ENCODE results near the gene COL9A3.

The COL9A3 gene

DNA sequence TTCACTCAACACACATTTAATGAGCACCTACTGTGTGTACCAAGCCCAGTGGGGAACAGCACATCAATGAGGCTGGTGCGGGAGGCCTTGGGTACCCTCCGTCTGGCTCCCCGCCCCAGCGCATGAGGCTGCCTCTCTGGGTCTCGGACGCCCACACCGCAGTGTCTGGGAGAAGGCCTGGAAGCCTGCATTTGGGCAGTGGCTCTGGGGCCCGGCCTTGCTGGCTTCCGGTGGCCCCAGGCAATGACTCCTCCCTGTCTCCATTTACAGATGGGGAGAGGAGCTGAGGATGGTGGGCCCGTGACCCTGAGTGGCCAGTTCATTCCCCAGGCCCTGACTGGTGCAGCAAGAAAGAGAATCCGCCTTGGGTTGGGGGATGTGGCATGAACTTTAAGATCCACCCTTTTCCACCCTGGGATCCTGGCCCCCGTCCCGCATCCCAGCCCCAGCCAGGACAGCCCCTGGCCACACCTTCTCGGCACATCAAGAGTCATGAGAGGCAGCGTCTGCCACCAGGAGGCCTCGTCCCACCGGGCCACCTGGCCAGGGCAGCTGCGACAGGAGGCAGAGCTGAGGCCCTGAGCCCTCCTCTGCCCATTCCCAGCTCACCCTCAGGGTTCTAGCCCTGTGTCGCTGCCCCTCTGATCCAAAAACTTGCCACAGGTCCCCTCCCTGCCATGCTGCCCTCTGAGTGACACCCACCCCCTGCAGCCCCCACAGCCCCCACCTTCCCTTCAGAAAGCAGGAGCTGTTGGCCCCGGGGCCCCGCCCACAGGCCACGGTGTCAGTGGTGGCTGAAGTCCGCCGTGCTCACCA lies 38.0 kb upstream of the COL9A3 start:
- DNase-seq (ENCODE audit: extremely low read depth in 1 of 2, low read depth in 1 of 2) = no peak

DNA sequence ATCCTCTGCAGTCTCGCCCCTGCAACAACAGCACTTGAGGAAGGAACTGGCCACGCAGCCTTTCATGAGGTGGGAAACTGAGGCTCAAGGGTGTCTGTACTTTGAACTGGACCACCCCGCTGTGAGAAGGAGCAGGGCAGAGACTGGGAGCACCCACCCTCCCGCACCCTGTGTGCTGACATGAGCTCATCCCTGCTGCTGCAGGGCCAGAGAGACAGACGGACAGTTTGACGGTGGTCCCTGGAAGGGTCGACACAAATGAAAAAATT lies 37.5 kb upstream of the COL9A3 start:
- no peak for DNase-seq (ENCODE audit: extremely low read depth in 1 of 2, low read depth in 1 of 2)

DNA sequence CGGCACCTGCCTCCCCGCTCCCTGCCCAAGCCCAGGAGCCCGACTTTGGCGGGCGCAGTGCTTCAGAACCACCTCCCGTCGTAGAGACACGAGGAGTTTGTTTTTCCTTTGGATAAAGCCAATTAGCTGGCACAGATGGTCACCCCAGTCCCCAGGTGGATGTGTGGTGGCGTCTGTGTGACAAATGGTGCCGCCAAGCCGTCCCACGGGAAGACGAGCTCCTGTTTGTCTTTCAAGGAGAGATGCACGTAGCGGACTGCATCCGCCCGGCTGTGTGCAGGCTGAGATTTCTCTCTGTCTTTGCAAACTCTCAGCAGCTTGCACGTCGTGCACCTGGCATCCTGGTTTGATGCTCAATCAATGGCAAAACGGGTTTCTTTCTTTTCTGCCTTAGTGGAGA lies 36.6 kb upstream of the COL9A3 start:
- no peak for DNase-seq (ENCODE audit: extremely low read depth in 1 of 2, low read depth in 1 of 2)

DNA sequence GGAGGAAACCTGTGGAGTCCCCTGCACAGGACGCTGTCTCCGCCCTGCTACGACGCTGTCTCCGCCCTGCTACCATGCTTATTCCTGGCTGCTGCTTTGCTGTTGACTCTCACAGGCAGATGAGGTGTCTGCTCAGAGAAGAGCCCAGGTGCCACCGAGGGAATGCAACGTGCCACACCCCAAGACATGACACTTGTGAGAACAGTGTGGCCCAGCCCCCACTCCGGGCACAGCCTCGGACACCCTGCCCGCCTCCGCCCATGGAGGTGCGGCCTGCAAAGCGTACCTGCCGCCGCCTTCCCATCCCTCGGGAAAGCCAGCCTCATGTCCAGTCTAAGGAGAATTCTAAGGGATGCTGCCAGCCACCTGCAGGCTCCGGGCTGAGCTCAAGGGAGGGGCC lies 36.2 kb upstream of the COL9A3 start:
- no peak for DNase-seq (ENCODE audit: extremely low read depth in 1 of 2, low read depth in 1 of 2)

DNA sequence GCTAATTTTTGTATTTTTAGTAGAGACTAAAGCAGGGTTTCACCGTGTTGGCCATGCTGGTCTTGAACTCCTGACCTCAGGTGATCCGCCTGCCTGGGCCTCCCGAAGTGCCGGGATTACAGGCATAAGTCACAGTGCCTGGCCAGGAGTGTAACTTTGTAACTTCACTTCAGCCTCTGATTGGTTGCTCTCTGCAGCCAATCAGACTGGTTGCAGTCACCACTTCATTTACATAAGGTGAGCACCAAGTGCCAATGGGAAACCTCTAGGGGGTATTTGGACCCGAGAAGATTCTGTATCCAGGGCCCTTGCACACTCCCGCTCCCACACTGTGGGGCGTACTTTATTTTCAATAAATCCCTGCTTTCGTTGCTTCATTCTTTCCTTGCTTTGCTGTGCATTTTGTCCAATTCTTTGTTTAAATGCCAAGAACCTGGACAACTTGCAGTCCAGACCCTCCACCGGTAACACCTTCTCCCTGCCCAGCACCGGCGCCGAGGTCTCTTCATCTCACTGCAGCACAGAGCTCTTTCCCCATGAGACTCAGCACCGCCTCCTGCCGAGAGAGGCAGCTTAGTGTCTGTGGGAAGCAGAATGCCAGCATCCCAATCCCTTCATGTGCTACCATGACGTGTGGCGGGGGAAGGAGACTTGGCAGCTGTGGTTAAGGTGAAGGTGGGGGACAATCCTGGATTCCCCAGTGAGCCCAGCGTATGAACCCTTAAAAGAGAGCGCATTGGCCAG lies 34.5 kb upstream of the COL9A3 start:
- no peak for DNase-seq (ENCODE audit: extremely low read depth in 1 of 2, low read depth in 1 of 2)

DNA sequence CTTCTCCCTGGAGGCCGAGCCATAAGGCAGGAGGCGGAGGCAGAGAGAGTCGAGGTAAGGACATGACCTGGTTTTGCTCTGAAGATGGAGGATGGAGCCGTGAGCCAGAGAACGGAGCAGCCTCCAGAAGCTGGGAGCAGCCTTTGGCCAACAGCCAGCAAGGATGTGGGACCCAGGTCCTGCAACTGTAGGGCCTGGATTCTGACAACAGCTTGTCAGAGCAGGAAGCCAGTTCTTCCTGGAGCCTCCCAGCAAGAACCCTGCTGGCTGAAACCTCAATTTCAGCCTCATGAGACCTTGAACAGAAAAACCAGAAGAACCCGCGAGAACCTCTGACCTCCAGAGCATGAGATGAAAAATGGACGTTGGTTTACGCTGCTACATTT lies 34.0 kb upstream of the COL9A3 start:
- no peak for DNase-seq (ENCODE audit: extremely low read depth in 1 of 2, low read depth in 1 of 2)

DNA sequence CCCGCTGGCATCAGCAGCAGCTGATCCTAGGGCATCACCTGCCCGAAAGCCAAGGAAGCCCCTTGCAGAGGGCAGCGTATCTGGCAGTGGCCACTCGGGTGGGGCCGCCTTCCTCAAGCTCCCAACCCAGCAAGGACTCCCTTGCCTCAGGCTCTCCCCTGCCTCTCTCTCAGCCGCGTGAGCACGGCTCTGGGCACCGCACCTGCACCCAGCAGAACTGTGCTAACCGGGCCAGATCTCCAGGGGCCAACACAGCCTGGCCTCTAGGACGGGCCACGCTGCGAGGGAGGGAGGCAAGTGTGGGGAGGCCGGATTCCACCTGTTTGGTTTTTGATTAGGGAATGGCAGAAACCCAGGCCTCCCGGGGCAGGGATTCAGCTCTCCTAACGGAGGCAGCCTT lies 32.4 kb upstream of the COL9A3 start:
- no peak for DNase-seq (ENCODE audit: extremely low read depth in 1 of 2, low read depth in 1 of 2)

DNA sequence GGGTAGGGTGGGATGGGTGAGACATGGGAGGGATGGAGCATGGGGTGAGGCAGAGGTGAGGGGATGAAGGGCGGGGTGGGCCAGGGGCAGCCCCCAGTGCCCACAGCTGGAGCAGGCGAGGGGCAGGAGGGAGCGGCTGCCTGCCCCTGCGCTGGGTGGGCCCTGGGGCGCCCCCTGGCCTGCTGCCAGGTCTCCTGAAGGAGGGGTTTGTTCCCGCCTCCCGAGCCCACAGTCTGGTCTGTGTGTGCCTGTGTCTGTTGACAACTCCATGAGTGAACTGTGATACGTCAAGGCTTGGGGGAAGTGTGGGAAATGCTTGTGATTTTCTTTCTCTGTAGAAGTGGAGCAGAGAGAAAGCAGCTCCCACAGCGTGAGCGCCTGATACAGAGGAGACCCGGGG lies 31.5 kb upstream of the COL9A3 start:
- DNase-seq (ENCODE audit: extremely low read depth in 1 of 2, low read depth in 1 of 2) = no peak

DNA sequence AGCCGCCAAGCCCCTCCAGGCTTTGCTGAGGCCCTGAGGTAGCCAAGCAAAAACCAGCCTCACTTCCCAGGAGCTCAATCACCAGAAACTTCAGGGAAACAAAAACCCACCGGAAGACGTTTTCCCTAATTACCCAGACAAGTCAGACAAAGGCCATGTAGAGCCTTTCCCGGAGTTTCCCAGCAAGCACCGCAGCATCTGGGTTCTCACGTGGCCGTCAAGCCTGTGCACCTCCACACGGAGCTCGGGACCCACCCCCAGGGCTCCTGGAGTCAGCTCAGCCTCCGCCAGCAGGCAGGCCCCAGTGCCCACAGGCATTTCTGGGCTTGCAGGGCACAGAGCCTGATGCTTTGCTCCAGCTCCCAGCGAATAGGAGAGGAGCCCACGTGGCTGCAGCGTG lies 30.7 kb upstream of the COL9A3 start:
- DNase-seq (ENCODE audit: extremely low read depth in 1 of 2, low read depth in 1 of 2) = no peak

DNA sequence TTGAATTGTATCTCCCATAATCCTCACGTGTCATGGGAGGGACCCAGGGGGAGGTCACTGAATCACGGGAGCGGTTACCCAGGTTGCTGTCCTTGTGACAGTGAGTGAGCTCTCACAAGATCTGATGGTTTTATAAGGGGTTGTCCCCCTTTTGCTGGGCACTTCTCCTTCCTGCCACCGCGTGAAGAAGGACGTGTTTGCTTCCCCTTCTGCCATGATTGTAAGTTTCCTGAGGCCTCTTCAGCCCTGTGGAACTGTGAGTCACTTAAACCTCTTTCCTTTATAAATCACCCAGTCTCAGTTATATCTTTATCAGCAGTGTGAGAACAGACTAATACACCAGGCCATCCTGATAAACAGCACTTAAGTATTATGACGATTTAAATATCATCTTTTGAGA lies 29.5 kb upstream of the COL9A3 start:
- DNase-seq (ENCODE audit: extremely low read depth in 1 of 2, low read depth in 1 of 2) = no peak

DNA sequence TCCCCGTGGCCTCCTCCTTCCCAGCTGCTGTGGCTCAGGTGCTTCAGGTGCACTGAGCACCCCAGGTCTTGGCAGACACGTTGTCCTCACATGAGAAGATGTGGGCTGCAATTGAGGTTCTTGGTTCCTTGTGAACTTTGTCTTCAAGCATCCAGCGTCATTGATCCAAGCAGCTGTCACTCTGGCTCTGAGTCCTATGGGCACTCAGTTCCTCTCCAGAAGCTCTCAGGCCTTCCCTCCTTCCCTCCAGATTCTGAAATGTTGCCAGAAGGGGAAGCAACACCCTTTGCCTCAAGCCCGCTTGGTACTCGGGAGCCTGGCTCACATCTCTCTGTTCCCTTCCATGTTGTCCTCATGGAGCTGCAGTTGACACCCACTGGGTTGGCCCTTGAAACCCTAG lies 29.0 kb upstream of the COL9A3 start:
- no peak for DNase-seq (ENCODE audit: extremely low read depth in 1 of 2, low read depth in 1 of 2)

DNA sequence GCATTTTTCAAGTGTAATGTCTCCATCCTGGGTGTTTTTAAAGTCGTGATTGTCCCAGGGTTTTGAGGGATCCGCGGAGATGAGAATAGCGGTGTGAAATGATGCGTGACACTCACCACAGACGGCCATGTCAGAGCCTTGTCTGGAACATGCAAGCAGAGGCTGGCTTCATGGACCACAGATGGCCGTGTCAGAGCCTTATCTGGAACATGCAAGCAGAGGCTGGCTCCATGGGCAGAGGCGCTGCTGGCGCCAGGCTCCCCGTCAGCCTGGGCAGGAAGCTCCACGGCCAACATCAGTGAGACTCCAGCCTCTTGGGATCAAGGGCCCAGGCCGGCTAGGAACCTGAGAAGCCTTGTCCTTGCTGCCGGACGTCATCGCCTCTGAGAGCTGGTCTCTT lies 28.2 kb upstream of the COL9A3 start:
- DNase-seq (ENCODE audit: extremely low read depth in 1 of 2, low read depth in 1 of 2) = no peak

DNA sequence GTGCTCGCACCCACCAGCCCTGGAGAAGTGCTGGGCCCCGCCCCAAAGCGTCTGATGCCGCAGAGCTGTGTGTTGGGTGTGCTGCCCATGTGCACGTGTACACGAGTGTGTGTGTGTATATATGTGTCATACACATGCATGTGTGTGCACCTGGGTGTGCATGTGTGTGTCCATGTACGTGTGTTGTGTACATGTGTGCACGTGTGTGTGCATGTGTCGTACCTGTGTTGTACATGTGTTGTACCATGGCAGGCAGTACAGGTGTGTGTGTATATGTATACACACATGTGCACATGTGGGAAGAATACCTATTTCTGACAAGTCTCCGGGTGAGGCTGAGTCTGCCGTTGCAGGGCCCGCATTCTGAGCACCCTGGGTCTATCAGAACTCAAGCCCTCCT lies 26.8 kb upstream of the COL9A3 start:
- DNase-seq (ENCODE audit: extremely low read depth in 1 of 2, low read depth in 1 of 2) = no peak

DNA sequence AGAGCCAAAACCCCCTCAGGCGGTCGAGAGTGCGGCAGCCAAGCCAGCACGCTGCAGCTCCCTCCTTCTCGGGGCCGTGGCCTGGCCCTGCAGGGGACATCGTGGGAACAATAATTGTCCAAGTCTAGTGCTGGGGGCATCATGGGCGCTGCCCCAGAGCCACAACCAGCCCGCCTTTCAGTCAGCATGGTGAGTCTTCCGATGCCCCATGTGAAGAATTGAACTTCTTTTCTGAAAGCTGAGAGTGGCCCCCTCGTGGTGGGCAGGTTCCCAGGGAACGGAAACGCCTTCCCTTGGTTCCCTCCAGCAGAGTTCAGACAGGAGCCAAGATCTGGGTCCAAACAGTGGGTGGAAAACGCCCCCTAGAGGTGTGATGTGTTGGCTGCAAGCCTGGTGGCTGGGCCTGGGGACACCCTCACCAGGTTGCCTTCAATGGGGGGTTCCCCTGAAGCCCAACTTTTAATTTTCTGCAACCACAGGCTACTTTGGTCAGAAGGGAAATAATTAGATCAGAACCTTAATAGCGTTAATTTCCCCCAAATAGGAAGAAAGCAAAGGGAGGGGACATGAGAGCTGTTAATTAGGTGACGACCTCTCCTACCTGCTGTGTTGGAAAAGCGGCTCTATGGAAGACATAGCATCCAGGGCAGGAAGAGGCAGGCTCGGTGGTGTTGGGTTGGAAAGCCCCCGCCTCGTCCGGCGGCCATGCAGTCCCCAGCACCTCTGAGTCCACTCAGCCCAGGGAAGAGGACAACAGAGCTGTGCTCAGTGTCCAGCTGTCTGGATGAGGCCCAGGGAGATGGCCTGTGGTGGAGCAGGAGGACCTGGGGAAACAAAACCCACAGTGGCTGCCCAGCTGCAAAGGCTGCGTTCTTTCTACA lies 25.3 kb upstream of the COL9A3 start:
- peak in 1 of 2 donors; percentile 42 for DNase-seq (ENCODE audit: extremely low read depth in 1 of 2, low read depth in 1 of 2)

DNA sequence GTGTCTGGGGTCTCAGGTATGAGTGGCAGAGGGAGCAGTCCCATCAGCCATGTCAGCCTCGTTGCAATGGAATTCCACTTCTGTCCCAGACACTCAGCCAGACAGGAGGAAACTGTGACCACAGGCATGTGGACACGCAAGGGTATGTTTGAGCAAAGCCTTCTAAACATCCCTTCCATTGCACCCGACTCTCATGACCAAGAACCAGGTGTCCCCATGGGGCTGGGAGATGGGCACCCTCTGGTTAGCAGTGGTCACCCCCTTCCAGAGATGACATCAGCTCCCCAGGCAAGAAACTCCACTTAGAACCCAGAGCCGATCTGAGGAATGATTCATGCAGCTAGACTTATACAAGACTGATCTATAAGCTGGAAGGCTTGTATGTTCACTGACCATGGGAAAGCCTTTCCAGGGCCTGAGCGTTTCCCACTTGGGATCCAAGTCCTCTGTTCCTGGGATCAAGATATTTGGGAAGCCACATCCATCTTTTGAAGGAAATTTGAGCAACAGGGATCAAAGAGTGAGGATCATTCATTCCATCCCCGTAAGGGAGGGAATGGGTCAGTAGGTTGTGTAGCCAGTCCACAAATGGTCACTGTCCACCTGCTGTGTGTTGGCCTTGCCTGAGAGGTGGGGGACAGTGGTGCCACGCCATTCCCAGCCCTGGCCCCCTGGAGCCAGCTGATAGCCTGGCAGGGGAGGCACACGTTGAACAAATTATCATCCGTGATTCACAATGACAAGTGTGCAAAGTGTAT lies 24.5 kb upstream of the COL9A3 start:
- no peak for DNase-seq (ENCODE audit: extremely low read depth in 1 of 2, low read depth in 1 of 2)

DNA sequence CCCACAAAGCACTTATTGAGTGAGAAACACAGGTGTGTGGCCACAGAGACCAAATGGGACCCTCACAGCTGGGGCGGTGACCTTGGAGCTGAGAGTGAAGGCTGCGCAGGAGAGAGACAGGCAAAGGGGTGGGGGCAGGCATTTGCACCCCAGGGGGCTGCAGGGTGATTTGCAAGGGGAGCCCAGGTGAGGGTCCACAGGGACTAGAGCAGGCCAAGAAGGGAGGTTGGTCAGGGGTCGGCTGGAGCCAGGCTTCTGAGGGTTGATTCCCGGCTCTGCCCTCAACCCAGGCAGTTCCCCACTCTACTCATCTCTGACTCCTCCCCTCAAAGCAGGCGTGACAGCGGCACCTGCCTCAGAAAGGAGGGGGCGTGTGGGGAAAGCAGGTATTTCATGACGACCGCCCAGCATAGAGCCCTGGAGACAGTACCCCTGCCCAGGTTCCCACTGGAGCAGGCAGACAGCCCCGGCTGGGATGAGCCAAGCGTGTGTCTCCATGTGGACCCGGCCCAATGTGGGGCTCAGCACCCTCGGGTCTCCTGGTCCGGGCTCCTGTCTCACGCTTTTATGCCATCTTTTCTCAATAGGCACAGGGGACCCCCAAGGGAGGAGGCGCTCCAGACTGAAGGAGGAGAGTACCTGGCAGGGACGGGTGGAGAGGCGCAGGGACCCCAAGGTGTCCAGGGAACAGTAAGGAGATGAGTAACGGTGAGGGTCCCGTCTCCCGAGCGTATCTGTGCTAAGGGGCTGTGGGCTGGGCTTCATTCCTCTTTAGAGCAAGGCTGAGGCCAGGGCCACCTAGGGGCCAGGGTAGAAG lies 23.7 kb upstream of the COL9A3 start:
- DNase-seq (ENCODE audit: extremely low read depth in 1 of 2, low read depth in 1 of 2) = no peak

DNA sequence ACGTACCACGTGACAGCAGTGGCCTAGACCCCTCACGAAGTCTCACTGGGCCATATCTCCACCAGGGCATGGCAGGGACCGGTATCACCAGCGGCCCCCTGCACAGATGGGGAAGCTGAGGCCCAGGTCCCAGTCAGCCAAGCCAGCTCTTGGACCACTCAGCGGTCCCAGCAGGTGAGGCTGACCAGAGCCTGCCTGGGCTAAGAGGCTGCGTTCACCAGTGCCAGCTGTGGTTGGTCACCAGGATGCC lies 23.2 kb upstream of the COL9A3 start:
- DNase-seq (ENCODE audit: extremely low read depth in 1 of 2, low read depth in 1 of 2) = no peak

DNA sequence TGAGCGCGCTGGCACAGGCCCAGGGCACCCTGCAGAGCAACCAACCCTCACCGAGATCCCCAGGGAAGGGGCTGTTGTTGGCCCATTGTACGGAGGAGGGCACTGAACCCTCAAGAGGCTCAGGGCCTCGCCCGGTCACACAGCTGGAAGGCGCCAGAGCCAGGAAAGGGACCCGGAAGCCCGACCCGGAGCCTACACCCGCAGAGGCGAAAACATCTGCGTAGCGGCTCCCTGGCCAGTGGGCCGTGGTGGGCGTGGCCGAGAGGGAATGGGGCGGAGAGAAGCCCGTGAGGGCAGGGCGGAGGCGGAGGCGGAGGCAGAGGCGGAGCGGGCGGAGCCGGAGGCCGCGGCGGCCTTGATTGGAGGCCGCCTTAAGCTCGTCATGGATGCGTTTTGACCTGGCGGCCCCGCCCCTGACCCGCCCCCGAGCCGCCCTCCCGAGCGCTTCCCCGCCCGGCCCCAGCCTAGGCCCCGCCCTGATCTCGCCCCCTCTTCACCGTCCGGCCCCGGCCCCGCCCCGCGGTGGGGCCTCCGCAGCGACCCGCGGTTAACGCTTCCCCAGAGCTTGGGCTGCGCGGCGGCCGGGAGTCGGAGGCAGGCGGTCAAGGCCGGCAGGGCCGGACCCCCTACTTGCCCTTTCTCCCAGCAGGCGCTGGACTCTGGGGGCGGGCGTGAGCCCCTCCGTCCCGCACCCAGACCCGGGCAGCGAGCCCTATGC lies 22.7 kb upstream of the COL9A3 start:
- peak; percentile 81 to 87 for DNase-seq (ENCODE audit: extremely low read depth in 1 of 2, low read depth in 1 of 2)

DNA sequence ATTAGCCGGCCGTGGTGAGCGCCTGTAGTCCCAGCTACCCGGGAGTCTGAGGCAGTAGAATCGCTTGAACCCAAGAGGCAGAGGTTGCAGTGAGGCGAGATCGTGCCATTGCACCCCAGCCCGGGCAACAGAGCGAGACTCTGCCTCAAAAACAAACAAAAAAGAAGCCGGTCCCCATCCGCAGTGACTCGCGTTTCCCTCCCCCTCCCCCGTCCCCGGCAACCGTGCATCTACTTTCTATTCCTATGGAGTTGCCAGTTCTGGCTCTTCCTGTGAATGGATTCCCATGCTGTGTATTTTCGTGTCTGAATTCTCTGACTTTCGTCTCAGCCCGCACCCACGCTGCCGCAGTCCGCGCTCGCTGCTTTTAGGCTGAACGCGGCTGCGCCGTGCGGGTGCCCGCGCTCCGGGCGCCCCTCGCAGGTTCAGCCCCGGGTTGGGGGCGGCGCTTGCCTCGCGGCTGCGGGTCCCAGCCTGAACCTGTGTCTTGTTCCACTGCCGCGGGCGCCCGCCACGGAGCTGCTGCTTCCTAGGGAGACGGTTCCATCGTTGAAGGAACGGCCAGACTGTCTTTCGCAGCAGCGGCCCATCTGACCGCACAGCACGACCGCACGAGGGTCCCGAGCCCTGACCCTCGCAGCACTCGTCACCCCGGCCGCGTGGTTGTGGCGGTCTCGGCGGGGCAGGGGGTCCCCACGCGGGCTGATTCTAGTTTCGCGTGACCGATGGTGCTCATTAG lies 21.7 kb upstream of the COL9A3 start:
- DNase-seq (ENCODE audit: extremely low read depth in 1 of 2, low read depth in 1 of 2) = peak in 1 of 2 donors; percentile 49
